Stomach (tissue), 4 donors: Measurements from ENCODE around the gene CYP27A1.

Source experiments
- CTCF ChIP-seq, 7 experiments: fragments of 450-650 bp in 4 of 7; fragments of 200-600 bp in 3 of 7; sonication (generic) in 3 of 7; IDR thresholded peaks; one replicate each; pipeline ENCODE4 v1.5.1; 2016 to 2019; ENCODE audit warnings: antibody characterized with exemption in 7 of 7, control low read depth in 2 of 7, mild to moderate bottlenecking in 1 of 7
- EP300 ChIP-seq: sonication (generic); formaldehyde crosslinking; IDR thresholded peaks from one replicate; pipeline ENCODE4 v1.6.1; 2017; ENCODE audit warnings: antibody characterized with exemption
- POLR2A ChIP-seq, 4 donors: fragments of 450-650 bp; IDR thresholded peaks; one replicate each; pipeline ENCODE4 v1.6.1; 2016; ENCODE audit warnings: antibody characterized with exemption in 4 of 4, control low read depth in 2 of 4, mild to moderate bottlenecking in 1 of 4, moderate library complexity in 1 of 4

- TF ChIP-seq CTCF (IDR thresholded peaks at IDR 0.05) (no peak), EP300 (no peak), POLR2A (IDR thresholded peaks at IDR 0.05) (no peak)
Measured at GRCh38 chr2:218810256-218810655, 28.3 kb downstream of the CYP27A1 start.
